ENCODE measurements around the gene CDRT15. TPM values are rescaled to one million over a fixed set of nuclear protein-coding genes. Genes with fewer than 3 reads are reported as not detected.

The CDRT15 gene
- total and polyA plus RNA-seq, 7 experiments from 2014 or later, result 0.98 TPM; not detected in 6

DNA sequence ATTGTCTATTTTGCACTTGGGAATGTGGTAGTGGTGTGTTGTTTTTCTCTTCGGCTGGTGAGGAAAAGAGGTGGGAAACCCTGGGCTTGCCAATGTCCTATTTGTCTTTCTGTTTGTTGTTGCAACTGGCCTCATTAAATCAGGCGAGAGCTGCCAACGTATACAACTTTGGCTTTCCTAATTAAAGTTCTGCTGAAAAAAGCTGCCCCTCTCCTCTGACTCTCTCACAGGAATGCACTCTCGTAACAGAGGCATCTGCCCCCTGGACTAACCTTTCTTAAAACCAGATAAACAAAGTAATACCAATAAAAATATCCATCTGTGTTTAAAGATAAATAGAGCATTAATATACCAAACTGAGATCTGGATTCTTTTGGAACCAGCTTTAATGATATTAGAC is 7.8 kb downstream of the CDRT15 start:
- H3K4me1 Mint-ChIP-seq, result no peaks in the 10 kb centered on the region
- ATAC-seq (no peak), DNase-seq (no peak)
- intact Hi-C loops (cut with micrococcal nuclease), result no loop called here
- H3K9me3 Mint-ChIP-seq, result peaks cover 0 to 6% (median 0%) of the 10 kb centered on the region in 11 donors
- CTCF ChIA-PET, result interaction anchor here (1.1 kb wide), 1 partner anchor 8 kb away, joined by 3 read pairs; no protein-coding TSS in a partner anchor
- H3K36me3 Mint-ChIP-seq, result peaks cover 0 to 31% (median 7%) of the 10 kb centered on the region in 5 donors
- POLR2A ChIA-PET, result interaction anchor here (0.6 kb wide), 1 partner anchor 172 kb away, joined by 4 read pairs; no protein-coding TSS in a partner anchor
- Histone ChIP-seq H3K4me3 (ENCODE audit: low read length) (no peak overlapping the region), H3K4me1 (ENCODE audit: control insufficient read depth in 2 of 2, insufficient read depth in 2 of 2, low read length in 2 of 2) (no peaks in the 10 kb centered on the region), H3K27me3 (ENCODE audit: control insufficient read depth in 2 of 2, insufficient read depth in 2 of 2, low read length in 2 of 2) (no peaks in the 10 kb centered on the region), H3K9me3 (ENCODE audit: control insufficient read depth in 2 of 3, low read length in 3 of 3) (no peaks in the 10 kb centered on the region), H3K27ac (ENCODE audit: low read depth, low read length) (no peak overlapping the region), H3K36me3 (ENCODE audit: control insufficient read depth in 2 of 3, insufficient read depth in 3 of 3, low read length in 3 of 3) (no peaks in the 10 kb centered on the region)
- no peak overlapping the region for H3K27ac Mint-ChIP-seq
- no peak overlapping the region for H3K4me3 Mint-ChIP-seq
- no peaks in the 10 kb centered on the region for H3K27me3 Mint-ChIP-seq

- Mint-ChIP-seq H3K4me3 (no peak overlapping the region), H3K4me1 (no peaks in the 10 kb centered on the region), H3K27me3 (no peaks in the 10 kb centered on the region), H3K36me3 (peaks cover 0 to 35% (median 7%) of the 10 kb centered on the region in 5 donors), H3K27ac (no peak overlapping the region), H3K9me3 (peaks cover 0 to 6% (median 0%) of the 10 kb centered on the region in 11 donors)
- intact Hi-C loops (cut with micrococcal nuclease), result no loop called here
- POLR2A ChIA-PET, result no interaction called here
- CTCF ChIA-PET, result no interaction called here
- H3K36me3 ChIP-seq (ENCODE audit: control insufficient read depth in 2 of 3, insufficient read depth in 3 of 3, low read length in 3 of 3), result no peaks in the 10 kb centered on the region
- no peaks in the 10 kb centered on the region for H3K27me3 ChIP-seq (ENCODE audit: control insufficient read depth in 2 of 2, insufficient read depth in 2 of 2, low read length in 2 of 2)
- no peak for DNase-seq
- no peaks in the 10 kb centered on the region for H3K4me1 ChIP-seq (ENCODE audit: control insufficient read depth in 2 of 2, insufficient read depth in 2 of 2, low read length in 2 of 2)
- no peak overlapping the region for H3K27ac ChIP-seq (ENCODE audit: low read depth, low read length)
- no peaks in the 10 kb centered on the region for H3K9me3 ChIP-seq (ENCODE audit: control insufficient read depth in 2 of 3, low read length in 3 of 3)
- no peak overlapping the region for H3K4me3 ChIP-seq (ENCODE audit: low read length)
- no peak for ATAC-seq
Observed at GRCh38 chr17:14227052-14227451, 9.6 kb downstream of the CDRT15 start.

- POLR2A ChIA-PET, result no interaction called here
- Mint-ChIP-seq H3K27ac (peak overlapping the region in 1 of 9 donors; percentile 25), H3K9me3 (peaks cover 0 to 3% (median 0%) of the 10 kb centered on the region in 11 donors), H3K27me3 (no peaks in the 10 kb centered on the region), H3K36me3 (peaks cover 0 to 33% (median 5%) of the 10 kb centered on the region in 5 donors), H3K4me1 (no peaks in the 10 kb centered on the region), H3K4me3 (no peak overlapping the region)
- Histone ChIP-seq H3K36me3 (ENCODE audit: control insufficient read depth in 2 of 3, insufficient read depth in 3 of 3, low read length in 3 of 3) (no peaks in the 10 kb centered on the region), H3K27ac (ENCODE audit: low read depth, low read length) (no peak overlapping the region), H3K27me3 (ENCODE audit: control insufficient read depth in 2 of 2, insufficient read depth in 2 of 2, low read length in 2 of 2) (no peaks in the 10 kb centered on the region), H3K4me3 (ENCODE audit: low read length) (no peak overlapping the region), H3K9me3 (ENCODE audit: control insufficient read depth in 2 of 3, low read length in 3 of 3) (no peaks in the 10 kb centered on the region), H3K4me1 (ENCODE audit: control insufficient read depth in 2 of 2, insufficient read depth in 2 of 2, low read length in 2 of 2) (no peaks in the 10 kb centered on the region)
- no peak for DNase-seq
- no peak for ATAC-seq
- intact Hi-C loops (cut with micrococcal nuclease), result no loop called here
- CTCF ChIA-PET, result interaction anchor here (0.6 kb wide), 1 partner anchor 303 kb away, joined by 5 read pairs; no protein-coding TSS in a partner anchor
Observed at GRCh38 chr17:14225254-14225980, 11.2 kb downstream of the CDRT15 start.

DNA sequence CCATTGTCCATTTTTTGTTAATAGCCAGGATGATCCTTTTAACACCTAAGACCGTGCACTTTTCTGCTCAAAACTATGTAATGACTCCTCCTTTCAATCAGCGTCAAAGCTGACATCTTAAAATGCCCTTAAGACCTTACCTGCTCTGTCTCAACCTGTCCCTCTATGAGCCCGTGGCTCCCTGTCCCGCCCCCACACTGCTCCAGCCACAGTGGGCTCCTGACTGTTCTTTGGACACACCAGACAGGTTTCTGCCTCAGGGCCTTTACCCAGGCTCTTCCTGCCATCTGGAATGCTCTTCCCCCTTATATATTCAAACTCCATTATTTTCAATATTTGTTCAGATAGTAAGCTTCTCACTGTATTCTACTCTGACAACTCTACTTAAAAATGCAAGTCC is 14.1 kb downstream of the CDRT15 start:
- CTCF ChIA-PET, result no interaction called here
- peak overlapping the region in 1 of 9 donors; percentile 6 for H3K27ac Mint-ChIP-seq
- no peaks in the 10 kb centered on the region for H3K27me3 ChIP-seq (ENCODE audit: control insufficient read depth in 2 of 2, insufficient read depth in 2 of 2, low read length in 2 of 2)

DNA sequence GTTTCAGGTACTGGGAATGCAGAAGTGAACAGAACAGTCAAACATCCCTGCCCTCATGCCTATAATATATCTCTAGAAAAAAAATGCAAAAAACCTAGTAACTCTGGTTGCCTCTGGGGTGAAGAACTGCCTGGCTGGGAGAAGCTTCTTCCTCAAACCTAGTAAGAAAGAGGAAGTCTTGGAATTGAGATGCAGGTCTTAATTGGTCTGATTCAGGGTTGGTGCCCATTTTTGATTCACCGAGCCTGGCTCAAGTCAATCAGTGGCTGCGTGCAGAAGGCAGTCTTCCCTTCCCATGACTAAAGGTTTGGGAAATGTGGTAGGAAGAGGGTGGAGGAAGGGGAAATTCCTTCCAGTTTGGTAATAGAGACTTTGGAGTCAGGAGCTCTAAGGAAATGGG is 22.4 kb downstream of the CDRT15 start:
- H3K9me3 Mint-ChIP-seq, result peaks cover 0 to 3% (median 0%) of the 10 kb centered on the region in 11 donors
- peaks cover 7 to 60% (median 28%) of the 10 kb centered on the region in 5 donors for H3K36me3 Mint-ChIP-seq
- H3K36me3 ChIP-seq (ENCODE audit: control insufficient read depth in 2 of 3, insufficient read depth in 3 of 3, low read length in 3 of 3), result peaks cover 0 to 6% (median 0%) of the 10 kb centered on the region in 3 experiments
- DNase-seq (no peak), ATAC-seq (no peak)
- H3K4me3 Mint-ChIP-seq, result no peak overlapping the region
- H3K27ac Mint-ChIP-seq, result no peak overlapping the region
- no peaks in the 10 kb centered on the region for H3K4me1 ChIP-seq (ENCODE audit: control insufficient read depth in 2 of 2, insufficient read depth in 2 of 2, low read length in 2 of 2)
- CTCF ChIA-PET, result interaction anchor here (1.5 kb wide), 1 partner anchor 11 kb away, joined by 4 read pairs; no protein-coding TSS in a partner anchor
- H3K9me3 ChIP-seq (ENCODE audit: control insufficient read depth in 2 of 3, low read length in 3 of 3), result no peaks in the 10 kb centered on the region
- no peaks in the 10 kb centered on the region for H3K27me3 ChIP-seq (ENCODE audit: control insufficient read depth in 2 of 2, insufficient read depth in 2 of 2, low read length in 2 of 2)
- intact Hi-C loops (cut with micrococcal nuclease), result no loop called here
- no peak overlapping the region for H3K27ac ChIP-seq (ENCODE audit: low read depth, low read length)
- H3K4me3 ChIP-seq (ENCODE audit: low read length), result no peak overlapping the region
- H3K27me3 Mint-ChIP-seq, result no peaks in the 10 kb centered on the region
- H3K4me1 Mint-ChIP-seq, result peaks cover 7 to 20% (median 14%) of the 10 kb centered on the region in 7 donors
- POLR2A ChIA-PET, result interaction anchor here (0.6 to 1.0 kb wide), 2 partner anchors 8 to 11 kb away, joined by 3 read pairs; no protein-coding TSS in a partner anchor

More for the DNA sequence above, 14.1 kb downstream of the CDRT15 start:
- intact Hi-C loops (cut with micrococcal nuclease), result no loop called here
- H3K36me3 Mint-ChIP-seq, result peaks cover 0 to 32% (median 4%) of the 10 kb centered on the region in 5 donors
- no peaks in the 10 kb centered on the region for H3K27me3 Mint-ChIP-seq
- H3K9me3 ChIP-seq (ENCODE audit: control insufficient read depth in 2 of 3, low read length in 3 of 3), result no peaks in the 10 kb centered on the region
- peaks cover 0 to 3% (median 0%) of the 10 kb centered on the region in 11 donors for H3K9me3 Mint-ChIP-seq
- H3K27ac ChIP-seq (ENCODE audit: low read depth, low read length), result no peak overlapping the region
- DNase-seq, result no peak
- POLR2A ChIA-PET, result interaction anchor here (0.6 kb wide), 1 partner anchor 21 kb away, joined by 3 read pairs; no protein-coding TSS in a partner anchor
- H3K4me1 Mint-ChIP-seq, result no peaks in the 10 kb centered on the region
- H3K4me3 Mint-ChIP-seq, result no peak overlapping the region
- H3K4me3 ChIP-seq (ENCODE audit: low read length), result no peak overlapping the region
- no peaks in the 10 kb centered on the region for H3K36me3 ChIP-seq (ENCODE audit: control insufficient read depth in 2 of 3, insufficient read depth in 3 of 3, low read length in 3 of 3)
- ATAC-seq, result no peak
- H3K4me1 ChIP-seq (ENCODE audit: control insufficient read depth in 2 of 2, insufficient read depth in 2 of 2, low read length in 2 of 2), result no peaks in the 10 kb centered on the region

GRCh38 chr17:14212401-14212800 is 24.3 kb downstream of the CDRT15 start:
- no peaks in the 10 kb centered on the region for H3K4me1 ChIP-seq (ENCODE audit: control insufficient read depth in 2 of 2, insufficient read depth in 2 of 2, low read length in 2 of 2)
- CTCF ChIA-PET, result interaction anchor here (0.9 to 1.6 kb wide), 4 partner anchors 12 to 341 kb away, joined by 4 to 7 read pairs (median 4); partner anchors contain the start of gene HS3ST3B1
- no peaks in the 10 kb centered on the region for H3K9me3 ChIP-seq (ENCODE audit: control insufficient read depth in 2 of 3, low read length in 3 of 3)
- H3K27ac Mint-ChIP-seq, result peak overlapping the region in 2 of 9 donors; percentile 20 to 56
- DNase-seq (no peak), ATAC-seq (no peak)
- H3K4me3 Mint-ChIP-seq, result no peak overlapping the region
- H3K27me3 Mint-ChIP-seq, result no peaks in the 10 kb centered on the region
- no peak overlapping the region for H3K27ac ChIP-seq (ENCODE audit: low read depth, low read length)
- H3K4me1 Mint-ChIP-seq, result peaks cover 11 to 30% (median 16%) of the 10 kb centered on the region in 7 donors
- H3K36me3 ChIP-seq (ENCODE audit: control insufficient read depth in 2 of 3, insufficient read depth in 3 of 3, low read length in 3 of 3), result peaks cover 0 to 11% (median 0%) of the 10 kb centered on the region in 3 experiments
- H3K4me3 ChIP-seq (ENCODE audit: low read length), result no peak overlapping the region
- peaks cover 9 to 68% (median 40%) of the 10 kb centered on the region in 5 donors for H3K36me3 Mint-ChIP-seq
- POLR2A ChIA-PET, result no interaction called here
- intact Hi-C loops (cut with micrococcal nuclease), result no loop called here
- H3K9me3 Mint-ChIP-seq, result peaks cover 0 to 3% (median 0%) of the 10 kb centered on the region in 11 donors
- no peaks in the 10 kb centered on the region for H3K27me3 ChIP-seq (ENCODE audit: control insufficient read depth in 2 of 2, insufficient read depth in 2 of 2, low read length in 2 of 2)
